IMR-90 (cell line): Measurements from ENCODE around the gene RAMP3. TPM values are rescaled to one million over a fixed set of nuclear protein-coding genes. Genes with fewer than 3 reads are reported as not detected.

Experiments
- ATAC-seq: fragments of 200-7000 bp; cut with Tn5 transposase; 2 replicates; pipeline ENCODE4 v1.9.1; 2020; ENCODE audit warnings: low read depth, mild to moderate bottlenecking, moderate library complexity
- BruUV-seq: library from RNA; stranded (reverse); fragments of 400-500 nt; replicated peaks from 2 replicates; lab custom pipeline; 2021; lab: Mats Ljungman, UMichigan
- CTCF ChIA-PET: fragments of 300-600 bp; formaldehyde crosslinking; extraction: SDS; loops from one replicate; lab custom pipeline; 2021; ENCODE audit warnings: antibody characterized with exemption; lab: Yijun Ruan, JAX
- POLR2A ChIA-PET: fragments of 300-600 bp; sonication (Branson Sonifier 250); formaldehyde crosslinking; loops from one replicate; lab custom pipeline; 2022; ENCODE audit warnings: antibody characterized with exemption; ENCODE audit not compliant: unreplicated experiment; lab: Charles Lee
- DNase-seq: peaks from one replicate; pipeline ENCODE4 v3.0.0; 2013
- H2AFZ ChIP-seq: replicated peaks from 2 replicates; pipeline ENCODE3; 2013; ENCODE audit warnings: low read length, mild to moderate bottlenecking; ENCODE audit not compliant: poor library complexity
- H2AK5ac ChIP-seq: 2 replicates; pipeline ENCODE4 v1.6.1; 2013; ENCODE audit warnings: low read depth, low read length, inconsistent platforms
- H2AK9ac ChIP-seq: replicated peaks from 2 replicates; pipeline ENCODE3; 2013; ENCODE audit warnings: mild to moderate bottlenecking, low read depth, low read length, moderate library complexity; ENCODE audit not compliant: poor library complexity
- H2BK120ac ChIP-seq: 2 replicates; pipeline ENCODE4 v1.6.1; 2013; ENCODE audit warnings: low read depth, low read length, inconsistent platforms
- H2BK15ac ChIP-seq: 3 replicates; pipeline ENCODE4 v1.6.1; 2013; ENCODE audit warnings: low read depth, low read length, inconsistent platforms
- H2BK20ac ChIP-seq: 2 replicates; pipeline ENCODE4 v1.6.1; 2013; ENCODE audit warnings: low read depth, mild to moderate bottlenecking, inconsistent platforms, low read length, moderate library complexity
- H2BK5ac ChIP-seq: 2 replicates; pipeline ENCODE4 v1.6.1; 2013; ENCODE audit warnings: mild to moderate bottlenecking, low read depth, low read length, inconsistent platforms; ENCODE audit not compliant: poor library complexity, severe bottlenecking
- H3K14ac ChIP-seq: replicated peaks from 2 replicates; pipeline ENCODE4 v1.6.1; 2013; ENCODE audit warnings: low read depth, low read length, inconsistent platforms
- H3K18ac ChIP-seq: 2 replicates; pipeline ENCODE4 v1.6.1; 2013; ENCODE audit warnings: low read depth, low read length, control low read depth
- H3K23ac ChIP-seq: 2 replicates; pipeline ENCODE4 v1.6.1; 2013; ENCODE audit warnings: low read depth, low read length, inconsistent platforms
- H3K27ac ChIP-seq: 2 replicates; pipeline ENCODE4 v1.5.1; 2013; ENCODE audit warnings: mild to moderate bottlenecking, control low read depth, low read length; ENCODE audit not compliant: insufficient read depth
- H3K27me3 ChIP-seq: 2 replicates; pipeline ENCODE4 v1.6.1; 2013; ENCODE audit warnings: low read length; ENCODE audit not compliant: control insufficient read depth, insufficient read depth
- H3K36me3 ChIP-seq: 2 replicates; pipeline ENCODE4 v1.6.1; 2013; ENCODE audit warnings: low read length, mixed read lengths; ENCODE audit not compliant: control insufficient read depth, insufficient read depth
- H3K4ac ChIP-seq: 2 replicates; pipeline ENCODE4 v1.6.1; 2013; ENCODE audit warnings: low read depth, low read length, inconsistent platforms
- H3K4me1 ChIP-seq: 2 replicates; pipeline ENCODE4 v1.6.1; 2013; ENCODE audit warnings: low read length, mixed read lengths; ENCODE audit not compliant: control insufficient read depth, insufficient read depth
- H3K4me2 ChIP-seq: 2 replicates; pipeline ENCODE4 v1.6.1; 2013; ENCODE audit warnings: low read depth, mild to moderate bottlenecking, control low read depth, low read length, moderate library complexity
- H3K4me3 ChIP-seq: 2 replicates; pipeline ENCODE4 v1.5.1; 2013; ENCODE audit warnings: low read depth, mild to moderate bottlenecking, control low read depth, low read length, moderate library complexity; ENCODE audit not compliant: insufficient read depth
- H3K56ac ChIP-seq: 2 replicates; pipeline ENCODE4 v1.6.1; 2013; ENCODE audit warnings: low read length, inconsistent platforms; ENCODE audit not compliant: insufficient read depth; ENCODE audit errors: extremely low read depth
- H3K79me1 ChIP-seq, 2 experiments: 2 replicates each; pipeline ENCODE4 v1.6.1; 2013; ENCODE audit warnings: low read length in 2 of 2, inconsistent platforms in 1 of 2, low read depth in 1 of 2
- H3K9ac ChIP-seq: 2 replicates; pipeline ENCODE4 v1.6.1; 2013; ENCODE audit warnings: low read depth, low read length, control low read depth
- H3K9me1 ChIP-seq: 2 replicates; pipeline ENCODE4 v1.6.1; 2013; ENCODE audit warnings: low read length, inconsistent platforms; ENCODE audit not compliant: insufficient read depth
- H3K9me3 ChIP-seq: 2 replicates; pipeline ENCODE4 v1.6.1; 2013; ENCODE audit warnings: low read length; ENCODE audit not compliant: control insufficient read depth, insufficient read depth
- H4K20me1 ChIP-seq: 2 replicates; pipeline ENCODE4 v1.6.1; 2013; ENCODE audit warnings: low read length, inconsistent platforms; ENCODE audit not compliant: insufficient read depth
- H4K5ac ChIP-seq: 2 replicates; pipeline ENCODE4 v1.6.1; 2013; ENCODE audit warnings: mild to moderate bottlenecking, low read depth, low read length, control low read depth
- H4K8ac ChIP-seq, 2 experiments: 2 replicates each; pipeline ENCODE4 v1.6.1; 2013; ENCODE audit warnings: low read depth in 2 of 2, low read length in 2 of 2, control low read depth in 1 of 2, inconsistent platforms in 1 of 2
- H4K91ac ChIP-seq: 2 replicates; pipeline ENCODE4 v1.6.1; 2013; ENCODE audit warnings: low read depth, low read length, inconsistent platforms; ENCODE audit not compliant: insufficient read depth
- RAD21 ChIP-seq: IDR thresholded peaks from 2 replicates; pipeline ENCODE4 v1.6.1; 2012; ENCODE audit warnings: low read length, improper control_type of control experiment
- WGBS, 2 experiments: methylation state at CpG; one replicate each; pipeline versions ENCODE4 v1.1.5 to v1.1.7; 2013; ENCODE audit warnings: missing lambda C conversion rate in 2 of 2; ENCODE audit not compliant: insufficient read length in 1 of 2; ENCODE audit errors: extremely low coverage in 2 of 2; 5-methylcytosine and 5-hydroxymethylcytosine counted together
- dilution Hi-C: fragments of 300-500 bp; cut with HindIII; formaldehyde crosslinking; loops from one replicate; pipeline ENCODE4 v1.14.3; 2018; ENCODE audit warnings: low sequenced_read_pairs; ENCODE audit not compliant: unreplicated experiment
- in situ Hi-C: fragments of 300-500 bp; cut with MboI; formaldehyde crosslinking; loops from 3 replicates; pipeline ENCODE4 v1.14.3; 2019; ENCODE audit warnings: low sequenced_read_pairs, inconsistent platforms, mixed read lengths
- intact Hi-C: fragments of 100-400 bp; cut with micrococcal nuclease; formaldehyde crosslinking; loops from 2 replicates; pipeline ENCODE4 v1.10.0; 2022
- polyA plus RNA-seq, 3 experiments: library from polyadenylated mRNA; depleted of rRNA; stranded (reverse); fragments of >200 nt; gene quantifications; 2 replicates each; pipeline ENCODE4 v1.2.3, GENCODE V29; 2012; ENCODE audit warnings: low replicate concordance in 1 of 3
- total RNA-seq: library from RNA; depleted of rRNA; stranded (reverse); fragments of >200 nt; gene quantifications from 2 replicates; pipeline ENCODE4 v1.2.3, GENCODE V29; 2012

The RAMP3 gene
- total and polyA plus RNA-seq, 2 of the 4 experiments (the other 2 are of a cell fraction): not detected

- H4K5ac ChIP-seq: no peak overlapping the region
- H3K4me2 ChIP-seq: no peak overlapping the region
- no TSS peak for BruUV-seq
- H3K27me3 ChIP-seq: peaks cover 12% of the 10 kb centered on the region
- H3K79me1 ChIP-seq: no peaks in the 10 kb centered on the region
- no peak overlapping the region for H2BK20ac ChIP-seq
- WGBS, 2 experiments: no CpG with 5 or more reads among the region's 3 CpGs
- H3K9ac ChIP-seq: no peak overlapping the region
- H2BK5ac ChIP-seq: no peak overlapping the region
- no peaks in the 10 kb centered on the region for H3K9me1 ChIP-seq
- H3K14ac ChIP-seq: no peak overlapping the region
- in situ Hi-C loops (no loop called here), intact Hi-C loops (no loop called here), dilution Hi-C loops (no loop called here)
- H3K9me3 ChIP-seq: no peaks in the 10 kb centered on the region
- no peak overlapping the region for H2AK9ac ChIP-seq
- ChIA-PET CTCF (no interaction called here), POLR2A (no interaction called here)
- no peaks in the 10 kb centered on the region for H3K4me1 ChIP-seq
- H4K20me1 ChIP-seq: no peaks in the 10 kb centered on the region
- no peak overlapping the region for H4K91ac ChIP-seq
- ATAC-seq (no peak), DNase-seq (no peak)
- no peak overlapping the region for H3K4me3 ChIP-seq
- H2BK15ac ChIP-seq: no peak overlapping the region
- no peak overlapping the region for H3K4ac ChIP-seq
- H3K18ac ChIP-seq: no peak overlapping the region
- H4K8ac ChIP-seq: no peak overlapping the region
- no peak overlapping the region for H2AK5ac ChIP-seq
- TF ChIP-seq RAD21: no peak
- H3K56ac ChIP-seq: no peak overlapping the region
- no peak overlapping the region for H3K23ac ChIP-seq
- H2BK120ac ChIP-seq: no peak overlapping the region
- no peaks in the 10 kb centered on the region for H3K36me3 ChIP-seq
- no peak overlapping the region for H3K27ac ChIP-seq
- no peak overlapping the region for H2AFZ ChIP-seq
These were observed 8.3 kb downstream of the RAMP3 start for GRCh38 chr7:45165857-45166256.
